Measurements from ENCODE around the gene OR5B12. TPM values are rescaled to one million over a fixed set of nuclear protein-coding genes. Genes with fewer than 3 reads are reported as not detected.

The OR5B12 gene
- total and polyA plus RNA-seq, 8 donors: not detected

DNA sequence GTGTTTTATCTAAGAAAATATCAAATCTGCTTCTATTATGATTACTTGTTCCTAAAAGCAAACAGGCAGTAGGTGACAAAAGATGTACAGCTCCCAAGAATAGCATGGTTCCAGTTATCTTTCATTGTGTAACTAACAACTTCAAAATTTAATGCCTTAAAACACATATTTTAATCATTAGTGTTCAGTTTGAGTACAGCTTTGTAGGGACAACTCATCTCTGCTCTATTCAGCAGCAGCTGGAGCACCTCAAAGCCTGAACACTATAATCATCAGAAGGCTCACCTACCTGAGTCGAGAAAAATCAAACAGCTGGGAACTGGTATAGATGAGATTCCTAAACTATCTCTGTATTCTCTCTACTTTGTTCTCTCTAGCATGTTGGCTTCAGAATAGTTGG lies 24.3 kb upstream of the OR5B12 start:
- ATAC-seq (no peak), DNase-seq (no peak)
- intact Hi-C loops (cut with DNase I): no loop called here
- H3K36me3 ChIP-seq: no peaks in the 10 kb centered on the region
- H3K9me3 ChIP-seq: peaks cover 0 to 20% of the 10 kb centered on the region in 2 donors
- TF ChIP-seq, protein P1, sequence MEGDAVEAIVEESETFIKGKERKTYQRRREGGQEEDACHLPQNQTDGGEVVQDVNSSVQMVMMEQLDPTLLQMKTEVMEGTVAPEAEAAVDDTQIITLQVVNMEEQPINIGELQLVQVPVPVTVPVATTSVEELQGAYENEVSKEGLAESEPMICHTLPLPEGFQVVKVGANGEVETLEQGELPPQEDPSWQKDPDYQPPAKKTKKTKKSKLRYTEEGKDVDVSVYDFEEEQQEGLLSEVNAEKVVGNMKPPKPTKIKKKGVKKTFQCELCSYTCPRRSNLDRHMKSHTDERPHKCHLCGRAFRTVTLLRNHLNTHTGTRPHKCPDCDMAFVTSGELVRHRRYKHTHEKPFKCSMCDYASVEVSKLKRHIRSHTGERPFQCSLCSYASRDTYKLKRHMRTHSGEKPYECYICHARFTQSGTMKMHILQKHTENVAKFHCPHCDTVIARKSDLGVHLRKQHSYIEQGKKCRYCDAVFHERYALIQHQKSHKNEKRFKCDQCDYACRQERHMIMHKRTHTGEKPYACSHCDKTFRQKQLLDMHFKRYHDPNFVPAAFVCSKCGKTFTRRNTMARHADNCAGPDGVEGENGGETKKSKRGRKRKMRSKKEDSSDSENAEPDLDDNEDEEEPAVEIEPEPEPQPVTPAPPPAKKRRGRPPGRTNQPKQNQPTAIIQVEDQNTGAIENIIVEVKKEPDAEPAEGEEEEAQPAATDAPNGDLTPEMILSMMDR (IDR thresholded peaks at IDR 0.05): no peak
- H3K4me1 ChIP-seq: no peaks in the 10 kb centered on the region
- H3K4me3 ChIP-seq: no peak overlapping the region
- H3K27ac ChIP-seq: no peak overlapping the region
- H3K27me3 ChIP-seq: no peaks in the 10 kb centered on the region

DNA sequence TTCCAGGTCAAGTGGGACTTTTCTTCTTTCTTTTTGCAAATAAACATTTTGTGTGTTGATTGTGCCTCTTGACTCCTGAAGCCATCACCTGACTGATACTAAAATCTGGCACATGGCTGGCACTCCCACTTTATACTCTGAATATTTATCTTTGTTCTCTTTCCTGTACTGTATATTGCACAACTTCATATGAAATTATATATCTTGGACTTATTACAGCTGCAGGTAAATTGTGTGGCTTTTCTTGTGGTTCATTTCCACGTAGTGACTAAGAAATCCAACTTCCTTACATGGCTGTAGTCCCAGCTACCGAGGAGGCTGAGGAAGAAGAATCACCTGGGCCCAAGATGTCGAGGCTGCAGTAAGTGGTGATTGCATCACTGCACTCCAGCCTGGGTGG lies 23.7 kb upstream of the OR5B12 start:
- intact Hi-C loops (cut with DNase I): no loop called here
- no peaks in the 10 kb centered on the region for H3K4me1 ChIP-seq
- H3K9me3 ChIP-seq: peaks cover 0 to 14% of the 10 kb centered on the region in 2 donors
- no peak for DNase-seq
- no peak overlapping the region for H3K4me3 ChIP-seq
- no peak for ATAC-seq
- no peaks in the 10 kb centered on the region for H3K36me3 ChIP-seq
- H3K27me3 ChIP-seq: no peaks in the 10 kb centered on the region
- H3K27ac ChIP-seq: no peak overlapping the region
- TF ChIP-seq, protein P1 (IDR thresholded peaks at IDR 0.05): no peak

DNA sequence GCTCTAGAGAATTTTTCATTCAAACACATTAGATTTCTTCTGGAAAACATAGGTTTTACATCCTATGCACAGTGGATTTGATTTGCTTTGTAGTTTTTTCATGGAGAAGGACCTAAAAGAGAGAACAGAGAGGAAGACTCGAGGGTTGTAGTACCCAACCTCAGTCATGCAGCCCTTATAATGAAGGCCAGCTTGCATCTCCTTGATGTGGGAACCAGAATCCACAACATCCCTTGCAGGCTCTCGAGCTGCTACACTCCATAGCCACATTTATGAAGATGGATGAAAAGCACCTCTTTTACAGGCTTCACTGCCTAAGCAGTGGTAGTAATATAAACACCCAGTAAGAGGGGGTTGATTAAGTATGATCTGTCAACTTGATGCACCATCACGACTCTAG lies 9.5 kb upstream of the OR5B12 start:
- DNase-seq (no peak), ATAC-seq (no peak)
- TF ChIP-seq, protein P1 (IDR thresholded peaks at IDR 0.05): no peak
- no peak overlapping the region for H3K27ac ChIP-seq
- H3K4me3 ChIP-seq: no peak overlapping the region
- H3K36me3 ChIP-seq: no peaks in the 10 kb centered on the region
- intact Hi-C loops (cut with DNase I): no loop called here
- no peaks in the 10 kb centered on the region for H3K4me1 ChIP-seq
- peaks cover 0 to 25% of the 10 kb centered on the region in 2 donors for H3K9me3 ChIP-seq
- H3K27me3 ChIP-seq: no peaks in the 10 kb centered on the region

DNA sequence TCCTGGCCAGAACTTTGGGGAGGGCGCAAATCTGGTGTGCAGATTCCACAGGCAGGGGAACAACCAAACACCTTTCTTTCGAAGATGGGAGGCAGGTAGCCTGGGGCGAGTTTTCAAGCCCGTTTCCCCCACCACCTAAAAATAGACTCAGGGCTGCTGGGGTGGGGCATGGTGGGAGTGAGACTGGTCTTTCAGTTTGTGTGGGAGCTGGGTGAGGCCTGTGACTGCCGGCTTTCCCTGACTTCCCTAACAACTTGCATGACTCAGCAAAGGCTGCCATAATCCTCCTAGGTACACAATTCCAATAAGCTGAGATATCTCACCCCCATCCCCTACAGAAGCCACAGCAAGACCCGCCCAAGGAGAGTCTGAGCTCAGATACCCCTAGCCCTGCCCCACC lies 4.3 kb upstream of the OR5B12 start:
- intact Hi-C loops (cut with DNase I): no loop called here
- DNase-seq (no peak), ATAC-seq (no peak)
- Histone ChIP-seq H3K4me1 (no peaks in the 10 kb centered on the region), H3K4me3 (no peak overlapping the region), H3K27ac (no peak overlapping the region), H3K27me3 (no peaks in the 10 kb centered on the region), H3K9me3 (peaks cover 0 to 48% of the 10 kb centered on the region in 2 donors), H3K36me3 (no peaks in the 10 kb centered on the region)
- TF ChIP-seq, protein P1 (IDR thresholded peaks at IDR 0.05): no peak

DNA sequence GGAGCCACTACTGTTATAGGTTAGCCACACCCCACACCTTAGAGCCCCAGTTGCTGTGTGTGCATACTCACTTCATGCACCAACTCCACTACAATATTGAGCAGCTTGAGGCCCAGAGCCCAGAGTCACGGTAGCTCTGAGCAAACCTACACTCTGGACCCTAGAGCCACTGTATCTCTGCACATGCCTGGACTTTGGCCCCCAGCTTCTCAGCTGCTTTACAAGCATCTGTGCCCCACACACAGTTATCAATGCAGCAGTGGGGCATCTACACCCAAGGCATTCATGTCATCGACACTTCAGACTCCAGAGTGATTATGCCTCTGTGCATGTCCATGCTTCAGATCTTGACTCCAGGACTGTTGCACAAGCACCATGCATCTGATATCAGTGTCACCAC lies 2.3 kb upstream of the OR5B12 start:
- TF ChIP-seq, protein P1 (IDR thresholded peaks at IDR 0.05): no peak
- intact Hi-C loops (cut with DNase I): no loop called here
- no peak overlapping the region for H3K4me3 ChIP-seq
- H3K27ac ChIP-seq: no peak overlapping the region
- H3K4me1 ChIP-seq: no peaks in the 10 kb centered on the region
- DNase-seq: no peak
- H3K36me3 ChIP-seq: no peaks in the 10 kb centered on the region
- ATAC-seq: no peak
- H3K27me3 ChIP-seq: no peaks in the 10 kb centered on the region
- H3K9me3 ChIP-seq: peaks cover 0 to 44% of the 10 kb centered on the region in 2 donors
